Superior temporal gyrus (tissue), 1 donor: ENCODE results near the gene ST3GAL3.
"Not testable (repeated sequence)": the region's sequence is repeated elsewhere in the genome, so short reads cannot be mapped to it uniquely, and the experiment has no call there.

Source experiments
- DNase-seq: peaks from one replicate; pipeline ENCODE4 v3.0.0-alpha.2; 2016; ENCODE audit errors: extremely low spot score

The ST3GAL3 gene

GRCh38 chr1:43703836-43704235, 3.5 kb upstream of the ST3GAL3 start:
- DNase-seq, result no peak

- no peak for DNase-seq
Measured at GRCh38 chr1:43704838-43705237, 2.5 kb upstream of the ST3GAL3 start.

- no peak for DNase-seq
Measured at GRCh38 chr1:43705334-43705733, 2.0 kb upstream of the ST3GAL3 start.

GRCh38 chr1:43705982-43706597, 1.2 kb upstream of the ST3GAL3 start:
- no peak for DNase-seq

GRCh38 chr1:43706598-43707189, 642 bp upstream of the ST3GAL3 start:
- no peak for DNase-seq

- no peak for DNase-seq
Measured at GRCh38 chr1:43708002-43708410, 670 bp downstream of the ST3GAL3 start.

- no peak for DNase-seq
Measured at GRCh38 chr1:43711049-43711448, 3.7 kb downstream of the ST3GAL3 start.

- no peak for DNase-seq
Measured at GRCh38 chr1:43711524-43712386, 4.4 kb downstream of the ST3GAL3 start.

GRCh38 chr1:43716559-43717281, 9.4 kb downstream of the ST3GAL3 start:
- DNase-seq, result no peak

- no peak for DNase-seq
Measured at GRCh38 chr1:43719063-43719462, 11.7 kb downstream of the ST3GAL3 start.

GRCh38 chr1:43719670-43720419, 12.5 kb downstream of the ST3GAL3 start:
- not testable (repeated sequence) for DNase-seq

GRCh38 chr1:43722810-43723209, 15.5 kb downstream of the ST3GAL3 start:
- DNase-seq, result no peak

- DNase-seq, result no peak
Measured at GRCh38 chr1:43729816-43730463, 22.6 kb downstream of the ST3GAL3 start.

GRCh38 chr1:43731867-43732531, 24.7 kb downstream of the ST3GAL3 start:
- DNase-seq, result no peak

GRCh38 chr1:43736819-43737218, 29.5 kb downstream of the ST3GAL3 start:
- DNase-seq, result no peak

- no peak for DNase-seq
Measured at GRCh38 chr1:43742026-43742425, 34.7 kb downstream of the ST3GAL3 start.

- no peak for DNase-seq
Measured at GRCh38 chr1:43743206-43743605, 35.9 kb downstream of the ST3GAL3 start.

- DNase-seq, result no peak
Measured at GRCh38 chr1:43747736-43748135, 40.4 kb downstream of the ST3GAL3 start.

- DNase-seq, result no peak
Measured at GRCh38 chr1:43750083-43750482, 42.7 kb downstream of the ST3GAL3 start.

GRCh38 chr1:43753422-43753821, 46.1 kb downstream of the ST3GAL3 start:
- DNase-seq, result no peak
